HEK293 (cell line): Measurements from ENCODE around the gene TPGS1.

Experiments used
- EGR2 ChIP-seq: fragments of 450-650 bp; formaldehyde crosslinking; IDR thresholded peaks from 2 replicates; pipeline ENCODE4 v1.5.1; 2016; ENCODE audit warnings: low read depth, missing biosample characterization, missing genetic modification characterization
- HOXA7 ChIP-seq: sonication (generic); formaldehyde crosslinking; IDR thresholded peaks from 2 replicates; pipeline ENCODE4 v1.8.1; 2022; ENCODE audit warnings: missing genetic modification reagents, borderline replicate concordance
- SCRT2 ChIP-seq: fragments of 450-650 bp; formaldehyde crosslinking; IDR thresholded peaks from 2 replicates; pipeline ENCODE4 v1.5.1; 2016; ENCODE audit warnings: missing biosample characterization, missing genetic modification characterization
- SP2 ChIP-seq: fragments of 450-650 bp; formaldehyde crosslinking; IDR thresholded peaks from 2 replicates; pipeline ENCODE4 v1.5.1; 2016; ENCODE audit warnings: missing biosample characterization, missing genetic modification characterization
- TCF7L2 ChIP-seq: IDR thresholded peaks from 2 replicates; pipeline ENCODE4 v1.6.1; 2011; ENCODE audit warnings: low read depth, mild to moderate bottlenecking, inconsistent platforms, low read length, moderate library complexity, borderline replicate concordance
- ZBTB17 ChIP-seq: fragments of 450-650 bp; formaldehyde crosslinking; IDR thresholded peaks from 2 replicates; pipeline ENCODE4 v1.5.1; 2016; ENCODE audit warnings: missing biosample characterization, missing genetic modification characterization
- ZBTB20 ChIP-seq: fragments of 450-650 bp; formaldehyde crosslinking; IDR thresholded peaks from 2 replicates; pipeline ENCODE4 v1.5.1; 2016; ENCODE audit warnings: missing biosample characterization, missing genetic modification characterization
- ZFP37 ChIP-seq: fragments of 450-650 bp; formaldehyde crosslinking; IDR thresholded peaks from 2 replicates; pipeline ENCODE4 v1.5.1; 2016; ENCODE audit warnings: missing biosample characterization, missing genetic modification characterization
- ZNF112 ChIP-seq: fragments of 450-650 bp; formaldehyde crosslinking; IDR thresholded peaks from 2 replicates; pipeline ENCODE4 v1.5.0; 2017; ENCODE audit warnings: missing biosample characterization, missing genetic modification characterization
- ZNF133 ChIP-seq: fragments of 450-650 bp; formaldehyde crosslinking; IDR thresholded peaks from 2 replicates; pipeline ENCODE4 v1.5.1; 2016; ENCODE audit warnings: missing biosample characterization, missing genetic modification characterization
- ZNF155 ChIP-seq: fragments of 450-650 bp; formaldehyde crosslinking; IDR thresholded peaks from 2 replicates; pipeline ENCODE4 v1.5.1; 2016; ENCODE audit warnings: missing biosample characterization, missing genetic modification characterization
- ZNF175 ChIP-seq: fragments of 450-650 bp; formaldehyde crosslinking; IDR thresholded peaks from 2 replicates; pipeline ENCODE4 v1.5.1; 2016; ENCODE audit warnings: missing biosample characterization, missing genetic modification characterization
- ZNF292 ChIP-seq: fragments of 450-650 bp; formaldehyde crosslinking; IDR thresholded peaks from 2 replicates; pipeline ENCODE4 v1.5.1; 2016; ENCODE audit warnings: low read depth, missing biosample characterization, missing genetic modification characterization, borderline replicate concordance
- ZNF324 ChIP-seq: fragments of 450-650 bp; formaldehyde crosslinking; IDR thresholded peaks from 2 replicates; pipeline ENCODE4 v1.5.1; 2016; ENCODE audit warnings: missing biosample characterization, missing genetic modification characterization
- ZNF391 ChIP-seq: fragments of 450-650 bp; formaldehyde crosslinking; IDR thresholded peaks from 2 replicates; pipeline ENCODE4 v1.5.1; 2016; ENCODE audit warnings: low read depth, missing biosample characterization, missing genetic modification characterization, borderline replicate concordance
- ZNF501 ChIP-seq: fragments of 450-650 bp; formaldehyde crosslinking; IDR thresholded peaks from 2 replicates; pipeline ENCODE4 v1.5.1; 2016; ENCODE audit warnings: missing biosample characterization, missing genetic modification characterization
- ZNF530 ChIP-seq: fragments of 450-650 bp; formaldehyde crosslinking; IDR thresholded peaks from 2 replicates; pipeline ENCODE4 v1.5.1; 2016; ENCODE audit warnings: low read depth, missing biosample characterization, missing genetic modification characterization
- ZNF571 ChIP-seq: fragments of 450-650 bp; formaldehyde crosslinking; IDR thresholded peaks from 2 replicates; pipeline ENCODE4 v1.5.0; 2017; ENCODE audit warnings: missing biosample characterization, missing genetic modification characterization
- ZNF707 ChIP-seq: fragments of 450-650 bp; formaldehyde crosslinking; IDR thresholded peaks from 2 replicates; pipeline ENCODE4 v1.5.1; 2016; ENCODE audit warnings: missing biosample characterization, missing genetic modification characterization
- ZNF776 ChIP-seq: fragments of 450-650 bp; formaldehyde crosslinking; IDR thresholded peaks from 2 replicates; pipeline ENCODE4 v1.5.0; 2017; ENCODE audit warnings: missing biosample characterization, missing genetic modification characterization, borderline replicate concordance
- ZNF777 ChIP-seq: fragments of 450-650 bp; formaldehyde crosslinking; IDR thresholded peaks from 2 replicates; pipeline ENCODE4 v1.5.1; 2017; ENCODE audit warnings: missing biosample characterization, missing genetic modification characterization, borderline replicate concordance
- ZSCAN30 ChIP-seq: fragments of 450-650 bp; IDR thresholded peaks from 2 replicates; pipeline ENCODE4 v1.5.1; 2018; ENCODE audit warnings: missing biosample characterization, mild to moderate bottlenecking, missing genetic modification characterization, moderate library complexity
- ZXDB ChIP-seq: fragments of 450-650 bp; formaldehyde crosslinking; IDR thresholded peaks from 2 replicates; pipeline ENCODE4 v1.5.1; 2016; ENCODE audit warnings: missing biosample characterization, missing genetic modification characterization
- TF ChIP-seq, protein P1 (sequence below): fragments of 450-650 bp; formaldehyde crosslinking; IDR thresholded peaks from 2 replicates; pipeline ENCODE4 v1.5.1; 2016; ENCODE audit warnings: missing biosample characterization, missing genetic modification characterization, low read depth
- TF ChIP-seq, protein P2 (sequence below): fragments of 450-650 bp; formaldehyde crosslinking; IDR thresholded peaks from 2 replicates; pipeline ENCODE4 v1.5.1; 2016; ENCODE audit warnings: missing biosample characterization, missing genetic modification characterization
- TF ChIP-seq, protein P3 (sequence below): fragments of 450-650 bp; formaldehyde crosslinking; IDR thresholded peaks from 2 replicates; pipeline ENCODE4 v1.5.1; 2016; ENCODE audit warnings: missing biosample characterization, missing genetic modification characterization
- TF ChIP-seq, protein P4 (sequence below): fragments of 450-650 bp; formaldehyde crosslinking; optimal IDR thresholded peaks from 2 replicates; pipeline ENCODE3; 2016; ENCODE audit warnings: missing biosample characterization, mild to moderate bottlenecking, missing genetic modification characterization
- TF ChIP-seq, protein P5 (sequence below): fragments of 450-650 bp; IDR thresholded peaks from 2 replicates; pipeline ENCODE4 v1.5.1; 2018; ENCODE audit warnings: missing biosample characterization, missing genetic modification characterization
- TF ChIP-seq, protein P6 (sequence below): fragments of 450-650 bp; formaldehyde crosslinking; IDR thresholded peaks from 2 replicates; pipeline ENCODE4 v1.5.1; 2016; ENCODE audit warnings: missing biosample characterization, missing genetic modification characterization

The TPGS1 gene

DNA sequence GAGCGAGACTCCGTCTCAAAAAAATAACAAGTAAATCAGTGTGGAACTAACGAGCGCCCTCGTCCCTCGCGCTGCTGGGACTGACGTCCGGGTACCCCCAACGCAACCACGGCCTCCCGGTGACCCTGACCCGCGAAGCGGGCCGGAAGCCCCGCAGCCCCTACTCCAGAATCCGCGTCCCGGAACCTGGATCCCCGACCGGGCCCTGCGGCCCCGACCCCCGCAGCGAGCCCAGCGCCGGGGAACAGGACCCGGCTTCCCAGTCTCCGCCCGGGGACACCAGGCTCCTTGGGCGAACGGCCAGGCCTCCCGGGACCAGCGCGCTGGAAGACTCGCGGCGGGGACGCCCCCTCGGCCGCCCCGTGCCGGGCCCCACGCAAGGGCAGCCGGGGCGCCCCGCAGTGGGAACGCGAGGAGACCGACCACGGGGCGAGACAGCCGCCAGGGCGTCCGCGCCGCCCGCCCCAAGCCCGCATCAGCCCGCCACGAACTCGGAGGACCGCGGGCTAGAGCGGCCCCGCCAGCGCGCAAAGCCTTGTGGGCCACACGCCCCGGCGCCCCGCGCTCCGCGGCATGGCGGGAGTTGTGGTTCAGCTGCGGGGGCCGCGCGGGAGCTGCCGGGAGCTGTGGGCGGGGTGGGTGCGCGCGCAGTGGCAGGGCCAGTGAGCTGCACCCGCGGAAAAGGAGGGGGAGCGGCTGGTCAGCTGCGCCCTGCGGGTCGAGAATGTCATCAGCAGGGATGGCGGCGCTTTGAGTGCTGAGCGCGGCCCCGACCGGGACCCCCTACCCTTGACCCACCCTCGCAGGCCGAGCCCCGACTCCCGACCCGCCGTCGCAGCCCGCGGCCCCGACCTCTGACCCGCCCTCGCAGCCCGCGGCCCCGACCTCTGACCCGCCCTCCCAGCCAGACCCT is 18.5 kb upstream of the TPGS1 start (continued):
- TF ChIP-seq, protein P1, sequence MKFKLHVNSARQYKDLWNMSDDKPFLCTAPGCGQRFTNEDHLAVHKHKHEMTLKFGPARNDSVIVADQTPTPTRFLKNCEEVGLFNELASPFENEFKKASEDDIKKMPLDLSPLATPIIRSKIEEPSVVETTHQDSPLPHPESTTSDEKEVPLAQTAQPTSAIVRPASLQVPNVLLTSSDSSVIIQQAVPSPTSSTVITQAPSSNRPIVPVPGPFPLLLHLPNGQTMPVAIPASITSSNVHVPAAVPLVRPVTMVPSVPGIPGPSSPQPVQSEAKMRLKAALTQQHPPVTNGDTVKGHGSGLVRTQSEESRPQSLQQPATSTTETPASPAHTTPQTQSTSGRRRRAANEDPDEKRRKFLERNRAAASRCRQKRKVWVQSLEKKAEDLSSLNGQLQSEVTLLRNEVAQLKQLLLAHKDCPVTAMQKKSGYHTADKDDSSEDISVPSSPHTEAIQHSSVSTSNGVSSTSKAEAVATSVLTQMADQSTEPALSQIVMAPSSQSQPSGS (tag by site-specific recombination) = no peak
- TF ChIP-seq ZNF776 (tag by site-specific recombination) (no peak), ZNF501 (no peak), SP2 (tag by site-specific recombination) (peak; percentile 25), ZNF324 (tag by site-specific recombination) (no peak), ZNF175 (tag by site-specific recombination) (no peak), SCRT2 (tag by site-specific recombination) (no peak), ZFP37 (tag by site-specific recombination) (no peak), ZNF391 (tag by site-specific recombination) (no peak), ZXDB (tag by site-specific recombination) (no peak), ZNF530 (no peak), ZNF292 (tag by site-specific recombination) (no peak), ZNF571 (tag by site-specific recombination) (no peak), ZNF155 (tag by site-specific recombination) (no peak), ZNF133 (tag by site-specific recombination) (no peak), ZNF777 (tag by site-specific recombination) (no peak), ZBTB20 (tag by site-specific recombination) (peak; percentile 94), ZBTB17 (no peak), TCF7L2 (no peak), EGR2 (tag by site-specific recombination) (peak; percentile 42; the same call in 1 of the 2 replicates), ZNF112 (tag by site-specific recombination) (no peak), HOXA7 (CRISPR knock-in tag) (no peak), ZSCAN30 (0 out of 2 replicates have a peak, but pooled peaks have one; percentile 38), ZNF707 (tag by site-specific recombination) (no peak)
- TF ChIP-seq, protein P2, sequence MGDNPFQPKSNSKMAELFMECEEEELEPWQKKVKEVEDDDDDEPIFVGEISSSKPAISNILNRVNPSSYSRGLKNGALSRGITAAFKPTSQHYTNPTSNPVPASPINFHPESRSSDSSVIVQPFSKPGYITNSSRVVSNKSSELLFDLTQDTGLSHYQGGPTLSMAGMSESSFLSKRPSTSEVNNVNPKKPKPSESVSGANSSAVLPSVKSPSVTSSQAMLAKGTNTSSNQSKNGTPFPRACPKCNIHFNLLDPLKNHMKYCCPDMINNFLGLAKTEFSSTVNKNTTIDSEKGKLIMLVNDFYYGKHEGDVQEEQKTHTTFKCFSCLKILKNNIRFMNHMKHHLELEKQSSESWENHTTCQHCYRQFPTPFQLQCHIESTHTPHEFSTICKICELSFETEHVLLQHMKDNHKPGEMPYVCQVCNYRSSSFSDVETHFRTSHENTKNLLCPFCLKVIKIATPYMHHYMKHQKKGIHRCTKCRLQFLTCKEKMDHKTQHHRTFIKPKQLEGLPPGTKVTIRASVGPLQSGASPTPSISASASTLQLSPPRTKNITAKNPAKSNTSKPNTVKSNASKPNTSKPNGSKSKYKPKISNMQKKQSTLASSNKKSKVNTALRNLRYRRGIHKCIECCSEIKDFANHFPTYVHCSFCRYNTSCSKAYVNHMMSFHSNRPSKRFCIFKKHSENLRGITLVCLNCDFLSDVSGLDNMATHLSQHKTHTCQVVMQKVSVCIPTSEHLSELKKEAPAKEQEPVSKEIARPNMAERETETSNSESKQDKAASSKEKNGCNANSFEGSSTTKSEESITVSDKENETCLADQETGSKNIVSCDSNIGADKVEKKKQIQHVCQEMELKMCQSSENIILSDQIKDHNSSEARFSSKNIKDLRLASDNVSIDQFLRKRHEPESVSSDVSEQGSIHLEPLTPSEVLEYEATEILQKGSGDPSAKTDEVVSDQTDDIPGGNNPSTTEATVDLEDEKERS (tag by site-specific recombination) = no peak
- TF ChIP-seq, protein P3, sequence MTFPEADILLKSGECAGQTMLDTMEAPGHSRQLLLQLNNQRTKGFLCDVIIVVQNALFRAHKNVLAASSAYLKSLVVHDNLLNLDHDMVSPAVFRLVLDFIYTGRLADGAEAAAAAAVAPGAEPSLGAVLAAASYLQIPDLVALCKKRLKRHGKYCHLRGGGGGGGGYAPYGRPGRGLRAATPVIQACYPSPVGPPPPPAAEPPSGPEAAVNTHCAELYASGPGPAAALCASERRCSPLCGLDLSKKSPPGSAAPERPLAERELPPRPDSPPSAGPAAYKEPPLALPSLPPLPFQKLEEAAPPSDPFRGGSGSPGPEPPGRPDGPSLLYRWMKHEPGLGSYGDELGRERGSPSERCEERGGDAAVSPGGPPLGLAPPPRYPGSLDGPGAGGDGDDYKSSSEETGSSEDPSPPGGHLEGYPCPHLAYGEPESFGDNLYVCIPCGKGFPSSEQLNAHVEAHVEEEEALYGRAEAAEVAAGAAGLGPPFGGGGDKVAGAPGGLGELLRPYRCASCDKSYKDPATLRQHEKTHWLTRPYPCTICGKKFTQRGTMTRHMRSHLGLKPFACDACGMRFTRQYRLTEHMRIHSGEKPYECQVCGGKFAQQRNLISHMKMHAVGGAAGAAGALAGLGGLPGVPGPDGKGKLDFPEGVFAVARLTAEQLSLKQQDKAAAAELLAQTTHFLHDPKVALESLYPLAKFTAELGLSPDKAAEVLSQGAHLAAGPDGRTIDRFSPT (tag by site-specific recombination) = 0 out of 2 replicates have a peak, but pooled peaks have one; percentile 14
- TF ChIP-seq, protein P4, sequence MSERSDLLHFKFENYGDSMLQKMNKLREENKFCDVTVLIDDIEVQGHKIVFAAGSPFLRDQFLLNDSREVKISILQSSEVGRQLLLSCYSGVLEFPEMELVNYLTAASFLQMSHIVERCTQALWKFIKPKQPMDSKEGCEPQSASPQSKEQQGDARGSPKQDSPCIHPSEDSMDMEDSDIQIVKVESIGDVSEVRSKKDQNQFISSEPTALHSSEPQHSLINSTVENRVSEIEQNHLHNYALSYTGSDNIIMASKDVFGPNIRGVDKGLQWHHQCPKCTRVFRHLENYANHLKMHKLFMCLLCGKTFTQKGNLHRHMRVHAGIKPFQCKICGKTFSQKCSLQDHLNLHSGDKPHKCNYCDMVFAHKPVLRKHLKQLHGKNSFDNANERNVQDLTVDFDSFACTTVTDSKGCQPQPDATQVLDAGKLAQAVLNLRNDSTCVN = peak; percentile 89
- TF ChIP-seq, protein P5, sequence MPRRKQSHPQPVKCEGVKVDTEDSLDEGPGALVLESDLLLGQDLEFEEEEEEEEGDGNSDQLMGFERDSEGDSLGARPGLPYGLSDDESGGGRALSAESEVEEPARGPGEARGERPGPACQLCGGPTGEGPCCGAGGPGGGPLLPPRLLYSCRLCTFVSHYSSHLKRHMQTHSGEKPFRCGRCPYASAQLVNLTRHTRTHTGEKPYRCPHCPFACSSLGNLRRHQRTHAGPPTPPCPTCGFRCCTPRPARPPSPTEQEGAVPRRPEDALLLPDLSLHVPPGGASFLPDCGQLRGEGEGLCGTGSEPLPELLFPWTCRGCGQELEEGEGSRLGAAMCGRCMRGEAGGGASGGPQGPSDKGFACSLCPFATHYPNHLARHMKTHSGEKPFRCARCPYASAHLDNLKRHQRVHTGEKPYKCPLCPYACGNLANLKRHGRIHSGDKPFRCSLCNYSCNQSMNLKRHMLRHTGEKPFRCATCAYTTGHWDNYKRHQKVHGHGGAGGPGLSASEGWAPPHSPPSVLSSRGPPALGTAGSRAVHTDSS = no peak
- TF ChIP-seq, protein P6, sequence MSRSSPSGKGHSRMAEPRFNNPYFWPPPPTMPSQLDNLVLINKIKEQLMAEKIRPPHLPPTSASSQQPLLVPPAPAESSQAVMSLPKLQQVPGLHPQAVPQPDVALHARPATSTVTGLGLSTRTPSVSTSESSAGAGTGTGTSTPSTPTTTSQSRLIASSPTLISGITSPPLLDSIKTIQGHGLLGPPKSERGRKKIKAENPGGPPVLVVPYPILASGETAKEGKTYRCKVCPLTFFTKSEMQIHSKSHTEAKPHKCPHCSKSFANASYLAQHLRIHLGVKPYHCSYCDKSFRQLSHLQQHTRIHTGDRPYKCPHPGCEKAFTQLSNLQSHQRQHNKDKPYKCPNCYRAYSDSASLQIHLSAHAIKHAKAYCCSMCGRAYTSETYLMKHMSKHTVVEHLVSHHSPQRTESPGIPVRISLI = no peak
